HL-60 (cell line): ENCODE data around the gene XRCC4.

Experiments
- CTCF ChIP-seq: IDR thresholded peaks from one replicate; pipeline ENCODE4 v1.5.1; 2011; ENCODE audit warnings: low read length, control low read depth, inconsistent platforms; ENCODE audit not compliant: insufficient read depth
- POLR2AphosphoS5 ChIP-seq: IDR thresholded peaks from 2 replicates; pipeline ENCODE4 v1.6.1; 2012; ENCODE audit warnings: low read depth
- REST ChIP-seq: IDR thresholded peaks from 2 replicates; pipeline ENCODE4 v1.6.1; 2012; ENCODE audit warnings: low read depth; ENCODE audit not compliant: insufficient replicate concordance
- SPI1 ChIP-seq: IDR thresholded peaks from 2 replicates; pipeline ENCODE4 v1.6.1; 2012; ENCODE audit warnings: low read depth, mild to moderate bottlenecking, borderline replicate concordance

- TF ChIP-seq SPI1 (no peak), CTCF (no peak), POLR2AphosphoS5 (no peak), REST (no peak)
Observed at GRCh38 chr5:83096660-83097339, 19.5 kb downstream of the XRCC4 start.
